Erythroblast (primary cell): ENCODE measurements around the gene GAD1.

Experiments
- DNase-seq, 2 experiments: peaks; one replicate each; lab custom pipeline; 2025; lab: John Stamatoyannopoulos, UW
- GATA1 ChIP-seq: IDR thresholded peaks from 2 replicates; pipeline ENCODE4 v1.6.1; 2011; ENCODE audit warnings: low read depth, mild to moderate bottlenecking, control low read depth, low read length, moderate library complexity
- POLR2A ChIP-seq: IDR thresholded peaks from 2 replicates; pipeline ENCODE4 v1.6.1; 2011; ENCODE audit warnings: mild to moderate bottlenecking, low read length

GAD1 gene

DNA sequence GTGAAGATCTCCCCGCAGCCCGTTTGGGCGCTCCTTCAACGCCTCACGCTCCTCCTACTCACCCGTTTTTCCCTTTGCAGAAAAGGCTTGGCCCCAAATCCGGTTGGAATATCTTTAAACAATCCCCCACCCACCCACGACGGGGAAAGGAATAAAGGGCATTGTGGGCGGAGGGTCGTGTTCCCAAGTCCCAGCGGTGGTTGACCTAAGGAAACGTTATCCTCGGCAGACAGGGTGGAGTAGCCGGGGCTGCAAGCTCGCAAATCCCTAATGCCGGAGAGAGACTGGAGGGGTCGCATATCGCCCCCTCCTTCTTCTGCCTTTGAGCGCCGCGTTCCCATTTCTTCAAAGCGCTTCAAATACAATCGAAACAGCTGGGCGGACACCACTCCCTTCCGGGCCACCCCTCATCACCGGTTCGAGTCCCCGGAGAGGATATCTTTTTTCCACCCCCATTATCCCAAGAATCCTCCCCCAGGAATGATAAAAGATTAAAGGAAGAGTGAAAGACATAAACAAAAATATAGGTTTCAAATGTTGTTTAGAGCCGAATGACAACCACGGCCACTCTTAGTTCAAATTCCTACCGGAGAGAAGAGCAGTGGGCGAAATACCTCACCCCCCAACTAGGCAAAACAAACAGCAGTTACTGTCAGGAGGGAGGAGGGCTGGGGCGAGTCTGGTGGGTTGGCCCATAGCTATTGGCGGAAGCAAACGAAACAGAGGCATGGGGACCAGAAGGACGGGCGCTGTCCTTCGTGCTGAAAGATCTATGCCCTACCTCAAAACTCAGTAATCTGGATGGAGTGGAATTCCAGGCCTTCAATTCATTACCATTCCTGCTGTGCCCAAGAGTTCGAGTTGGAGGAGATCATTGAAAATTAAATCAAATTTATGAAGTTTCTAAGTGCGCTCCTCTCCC, 2.8 kb upstream of the GAD1 start:
- peak; percentile 41 to 46 for DNase-seq

DNA sequence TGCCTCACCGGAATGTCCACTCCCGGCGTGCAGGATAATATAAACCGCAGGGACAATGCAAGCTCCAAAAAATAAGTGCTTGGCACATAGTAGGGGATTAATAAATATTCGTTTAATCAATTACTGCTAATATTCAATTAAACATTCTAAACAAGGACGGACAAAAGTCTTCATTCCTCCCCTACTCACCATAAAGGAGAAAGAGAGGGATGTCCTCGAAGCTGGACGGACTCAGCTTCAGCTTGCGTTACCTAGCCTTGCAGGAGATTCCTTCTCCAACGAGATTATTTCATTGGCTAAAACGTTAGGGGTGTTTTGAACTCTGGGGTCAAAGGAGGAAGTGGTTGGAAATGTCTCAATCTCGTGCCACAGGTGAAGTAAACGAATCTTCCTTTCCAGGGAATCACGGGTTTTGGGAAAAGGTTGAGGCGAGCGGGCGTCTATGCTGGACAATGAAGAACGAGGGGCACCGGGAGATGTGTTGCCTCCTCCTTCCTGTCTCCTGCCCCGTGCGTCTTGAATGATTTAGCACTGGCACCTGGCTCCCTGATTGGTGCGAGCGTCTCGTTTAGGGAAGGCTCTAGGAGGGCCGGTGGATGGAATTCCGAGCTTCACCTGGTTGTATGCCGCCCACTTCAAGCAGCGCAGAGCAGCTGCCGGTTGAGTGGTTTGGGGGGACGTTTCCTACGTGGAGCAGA, 2.0 kb upstream of the GAD1 start:
- DNase-seq: no peak
- no peak for TF ChIP-seq POLR2A
- no peak for TF ChIP-seq GATA1

More for the DNA sequence above, 2.8 kb upstream of the GAD1 start:
- TF ChIP-seq GATA1 (no peak), POLR2A (no peak)

DNA sequence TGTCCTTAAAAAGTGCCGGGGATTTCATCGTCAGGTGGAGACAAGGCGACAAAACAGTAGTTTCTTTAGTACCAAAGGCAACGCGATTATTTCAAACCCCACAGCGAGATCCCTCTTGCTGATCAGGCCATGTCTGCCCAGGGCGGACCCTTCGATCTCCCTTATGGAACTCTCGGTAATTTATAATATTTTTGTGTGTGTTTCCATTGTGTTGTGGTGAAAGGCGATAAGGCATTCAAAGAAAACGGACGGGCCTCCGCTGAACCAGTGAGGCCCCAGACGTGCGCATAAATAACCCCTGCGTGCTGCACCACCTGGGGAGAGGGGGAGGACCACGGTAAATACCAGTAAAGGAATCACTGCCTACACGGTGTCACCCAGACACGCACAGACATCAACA, 1.4 kb upstream of the GAD1 start:
- no peak for DNase-seq
- no peak for TF ChIP-seq GATA1
- TF ChIP-seq POLR2A: no peak

DNA sequence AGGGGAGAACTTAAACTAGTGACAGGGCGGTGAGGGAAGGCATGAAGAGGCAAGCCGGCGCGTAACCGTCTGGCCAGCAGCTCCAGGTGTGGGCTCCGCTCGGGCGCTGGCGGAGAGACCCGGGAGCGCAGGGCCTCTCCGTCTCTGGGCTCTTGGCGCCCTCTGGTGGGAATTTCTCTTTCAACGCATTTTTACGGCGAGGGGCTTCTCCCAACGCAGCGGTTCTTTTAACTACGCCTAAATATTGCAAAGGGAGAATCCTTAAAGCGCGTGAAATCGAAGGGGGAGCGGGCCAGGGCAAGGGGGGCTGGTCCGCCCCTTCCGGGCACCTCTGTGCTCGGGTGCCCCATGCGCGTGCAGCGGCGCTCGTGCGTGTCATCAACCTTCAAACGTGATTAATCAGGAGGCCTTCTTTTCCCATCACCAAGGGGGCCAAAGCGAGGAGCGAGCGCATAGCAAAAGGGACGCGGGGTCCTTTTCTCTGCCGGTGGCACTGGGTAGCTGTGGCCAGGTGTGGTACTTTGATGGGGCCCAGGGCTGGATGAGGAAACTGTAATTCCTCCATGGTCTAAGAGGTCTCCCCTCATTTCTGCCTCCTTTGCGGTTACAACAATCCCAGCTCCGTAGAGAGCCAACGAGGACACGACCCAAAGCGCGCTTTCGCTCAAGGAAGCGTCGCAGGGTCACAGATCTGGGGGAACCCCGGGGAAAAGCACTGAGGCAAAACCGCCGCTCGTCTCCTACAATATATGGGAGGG, 762 bp upstream of the GAD1 start:
- TF ChIP-seq GATA1 (no peak), POLR2A (no peak)
- DNase-seq: peak; percentile 63 to 74

DNA sequence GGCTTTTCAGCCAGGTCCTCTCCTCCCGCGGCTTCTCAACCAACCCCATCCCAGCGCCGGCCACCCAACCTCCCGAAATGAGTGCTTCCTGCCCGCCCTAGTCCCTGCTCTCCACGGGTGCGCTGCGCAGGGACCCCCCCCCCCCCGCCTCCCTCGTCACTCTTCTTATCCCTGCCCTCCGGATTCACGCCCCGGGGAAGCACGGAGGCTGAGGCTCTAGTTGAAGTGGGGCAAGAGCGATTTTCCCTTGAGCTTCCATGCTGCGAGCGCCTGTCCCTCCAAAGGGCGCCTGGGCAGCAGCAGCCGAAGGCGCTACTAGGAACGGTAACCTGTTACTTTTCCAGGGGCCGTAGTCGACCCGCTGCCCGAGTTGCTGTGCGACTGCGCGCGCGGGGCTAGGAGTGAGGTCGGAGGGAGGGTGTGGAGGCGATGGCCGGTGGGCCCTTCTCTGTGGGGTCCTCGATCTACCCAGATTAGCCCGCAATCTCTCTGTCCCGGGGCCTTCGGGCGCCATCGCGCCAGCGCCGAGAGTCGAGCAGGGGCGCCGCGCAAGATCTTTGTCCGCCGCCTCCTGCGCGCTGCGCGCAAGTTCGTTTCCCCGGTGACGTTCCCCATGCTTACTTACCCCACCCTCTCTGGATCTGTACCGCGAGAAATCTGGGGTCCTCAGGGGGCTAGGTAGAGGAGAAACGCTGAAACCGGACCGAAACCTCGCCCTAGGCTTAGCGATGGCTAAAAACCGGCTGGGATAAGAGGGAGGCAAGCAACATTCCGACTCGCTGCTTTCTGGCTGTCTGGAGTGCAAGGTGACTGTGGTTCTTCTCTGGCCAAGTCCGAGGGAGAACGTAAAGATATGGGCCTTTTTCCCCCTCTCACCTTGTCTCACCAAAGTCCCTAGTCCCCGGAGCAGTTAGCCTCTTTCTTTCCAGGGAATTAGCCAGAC, 677 bp downstream of the GAD1 start:
- TF ChIP-seq GATA1 (no peak), POLR2A (peak; percentile 23)
- peak; percentile 42 to 46 for DNase-seq

DNA sequence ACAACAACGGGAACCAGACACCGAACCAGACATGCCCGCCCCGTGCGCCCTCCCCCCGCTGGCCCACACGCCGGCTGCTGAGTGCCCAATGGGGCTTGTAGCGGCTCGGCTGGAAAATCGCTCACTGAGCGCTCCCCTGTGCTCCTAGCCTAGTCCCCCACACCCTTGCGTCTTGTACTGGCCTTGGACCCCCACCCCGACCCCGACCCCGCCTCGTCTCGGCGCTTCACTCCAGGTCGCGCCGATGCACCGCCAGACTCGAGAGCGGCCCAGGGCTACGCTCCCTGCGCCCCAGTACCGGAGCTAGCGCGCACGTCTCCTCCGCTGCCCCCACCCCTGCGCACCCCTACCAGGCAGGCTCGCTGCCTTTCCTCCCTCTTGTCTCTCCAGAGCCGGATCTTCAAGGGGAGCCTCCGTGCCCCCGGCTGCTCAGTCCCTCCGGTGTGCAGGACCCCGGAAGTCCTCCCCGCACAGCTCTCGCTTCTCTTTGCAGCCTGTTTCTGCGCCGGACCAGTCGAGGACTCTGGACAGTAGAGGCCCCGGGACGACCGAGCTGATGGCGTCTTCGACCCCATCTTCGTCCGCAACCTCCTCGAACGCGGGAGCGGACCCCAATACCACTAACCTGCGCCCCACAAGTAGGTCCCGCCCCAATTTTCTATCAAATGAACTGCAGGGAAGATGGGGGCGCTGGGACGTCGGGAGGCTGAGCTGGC, 1.5 kb downstream of the GAD1 start:
- TF ChIP-seq POLR2A (peak; percentile 39), GATA1 (no peak)
- DNase-seq: peak; percentile 22 to 40

DNA sequence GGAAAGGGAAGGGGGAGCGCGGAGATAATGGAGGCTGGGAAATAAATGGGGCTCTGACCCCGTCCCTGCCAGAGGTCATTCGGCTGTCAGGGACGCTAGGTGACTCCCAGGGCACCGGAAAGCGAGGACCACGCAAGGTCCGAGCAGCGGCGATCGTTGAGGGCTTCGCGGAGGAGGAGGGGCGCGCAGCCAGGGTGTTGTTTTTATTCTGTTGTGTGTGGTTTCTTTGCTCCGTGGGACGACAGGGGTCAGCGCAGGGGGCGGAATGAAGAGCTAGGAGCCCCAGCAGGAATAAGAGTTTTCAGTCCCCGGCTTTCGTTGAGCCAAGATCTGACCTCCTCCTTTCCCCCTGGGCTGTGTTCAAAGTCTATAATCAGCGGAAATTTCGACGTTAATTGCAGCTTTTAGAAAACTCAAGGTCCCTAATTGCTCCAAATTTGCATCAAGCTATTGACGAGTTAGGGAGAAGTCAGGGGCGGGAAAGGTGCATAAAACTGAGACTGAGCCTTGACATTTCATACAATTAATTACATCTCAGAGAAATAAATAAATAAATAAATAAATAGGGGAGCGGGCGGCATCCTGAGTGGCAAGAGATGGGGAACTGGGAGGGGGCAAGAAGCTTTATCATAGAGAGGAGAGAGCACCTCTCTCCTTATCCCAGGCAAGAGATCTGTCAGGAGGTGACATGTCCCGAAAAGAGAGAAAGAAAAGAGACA, 2.2 kb downstream of the GAD1 start:
- no peak for DNase-seq

DNA sequence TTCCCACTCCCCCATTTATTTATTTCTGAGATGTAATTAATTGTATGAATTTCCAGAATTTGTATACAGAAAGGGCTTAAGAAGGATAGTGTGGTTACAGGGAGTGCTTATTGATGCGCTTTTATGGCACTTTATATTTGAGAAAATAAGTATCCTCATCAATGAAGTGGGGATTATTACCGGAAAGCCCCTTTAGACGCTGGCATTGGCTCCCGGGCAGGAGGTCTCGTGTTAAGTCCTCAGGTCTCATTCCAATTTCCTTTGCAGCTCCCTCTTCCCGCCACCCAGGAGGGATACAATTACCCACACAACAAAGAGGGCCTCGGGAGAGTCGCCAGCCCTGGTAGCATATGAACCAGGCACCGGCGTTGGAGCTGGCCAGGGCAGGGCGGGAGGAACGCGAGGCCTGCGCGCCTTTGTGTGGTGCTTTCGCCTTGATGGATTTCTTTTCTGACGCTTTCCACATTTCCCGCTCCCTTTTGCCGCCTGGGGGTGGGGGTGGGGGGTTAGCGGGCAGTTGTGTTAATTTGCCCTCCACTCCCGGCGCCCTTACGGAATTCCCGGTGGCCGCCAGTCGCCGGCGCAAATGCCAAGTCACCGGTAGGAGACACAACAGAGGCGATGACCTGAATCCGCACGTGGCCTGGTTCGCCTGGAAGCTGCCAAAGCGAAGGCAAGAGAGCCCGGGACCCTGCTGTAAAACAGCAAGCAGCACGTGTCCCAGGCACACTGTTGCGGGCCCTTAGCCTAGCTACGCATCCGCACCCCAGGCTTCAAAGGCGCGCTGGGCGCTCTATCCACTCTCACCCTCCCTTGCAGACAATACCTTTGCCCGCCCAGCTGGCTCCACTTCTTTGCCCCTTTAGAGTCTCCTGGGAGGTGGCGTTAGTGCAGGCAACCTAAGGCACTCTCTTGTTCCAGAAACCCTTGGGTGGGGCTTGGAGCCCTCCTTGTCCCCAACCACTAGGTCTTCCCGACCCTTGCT, 3.3 kb downstream of the GAD1 start:
- TF ChIP-seq POLR2A: no peak
- no peak for TF ChIP-seq GATA1
- DNase-seq: peak in 1 of 2 experiments; percentile 12

More for the DNA sequence above, 2.2 kb downstream of the GAD1 start:
- TF ChIP-seq POLR2A (no peak), GATA1 (no peak)

DNA sequence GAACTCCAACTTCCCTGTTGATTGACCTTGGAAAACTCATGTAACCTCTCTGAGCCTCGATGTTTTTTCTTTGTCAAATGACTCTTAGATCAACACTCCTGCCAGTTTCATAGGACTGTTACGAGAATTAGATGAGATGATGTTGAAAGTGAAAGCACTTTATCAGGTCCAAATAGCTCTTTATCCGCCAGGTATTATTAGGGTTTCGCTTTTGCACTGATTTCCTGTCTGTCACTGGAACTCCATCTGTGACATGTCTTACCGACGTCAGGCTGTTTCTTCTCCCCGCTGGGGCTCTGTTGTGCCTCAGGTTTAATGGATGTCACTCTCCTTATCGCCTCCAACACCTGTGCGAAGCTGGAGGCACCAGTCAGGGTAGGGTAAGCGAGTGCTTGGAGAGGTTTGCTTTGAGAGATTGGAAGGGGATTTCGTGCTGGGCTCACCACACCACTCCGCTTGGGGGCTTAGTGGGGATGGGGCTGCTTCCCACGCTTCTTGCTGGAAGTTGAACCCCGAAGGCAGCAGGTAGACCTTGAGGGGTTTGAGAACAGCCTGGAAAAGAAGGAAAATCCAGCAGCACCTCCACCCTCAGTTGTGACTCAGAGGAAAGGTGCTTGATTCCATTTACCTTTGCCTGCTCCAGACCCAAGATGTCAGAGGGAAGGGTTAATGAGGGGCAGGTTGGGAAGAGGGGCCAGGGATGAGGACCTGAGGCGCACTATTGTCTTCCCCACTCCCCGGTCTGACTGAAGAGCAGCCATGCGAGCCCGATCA, 4.3 kb downstream of the GAD1 start:
- TF ChIP-seq POLR2A (peak; percentile 34), GATA1 (no peak)
- peak; percentile 55 to 78 for DNase-seq
